ENCODE data around the gene FKBP15. TPM values are rescaled to one million over a fixed set of nuclear protein-coding genes. Genes with fewer than 3 reads are reported as not detected.
"Not testable (repeated sequence)": the region's sequence is repeated elsewhere in the genome, so short reads cannot be mapped to it uniquely, and the experiment has no call there.

FKBP15 gene
- total RNA-seq, 1 donor from 2014 or later = 27.6 TPM

DNA sequence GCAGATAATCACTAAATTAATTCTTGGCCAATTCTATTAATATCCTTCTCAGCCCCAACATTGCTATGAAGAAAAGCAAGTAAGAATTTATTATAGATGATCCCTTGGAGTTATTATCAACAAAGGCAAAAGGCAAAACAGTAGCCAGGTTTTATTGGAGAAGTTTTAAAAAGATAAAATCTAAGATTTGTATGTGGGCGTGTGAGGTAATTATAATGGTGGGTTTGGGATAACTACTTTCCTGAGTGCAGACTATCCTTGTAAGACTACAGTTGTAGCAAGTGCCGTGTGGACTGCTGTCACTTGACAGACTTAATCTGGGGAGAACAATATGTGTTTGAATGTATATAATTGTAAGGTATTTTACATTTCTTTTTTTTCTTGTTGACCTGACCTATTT, 23.5 kb upstream of the FKBP15 start:
- TF ChIP-seq, protein P1, sequence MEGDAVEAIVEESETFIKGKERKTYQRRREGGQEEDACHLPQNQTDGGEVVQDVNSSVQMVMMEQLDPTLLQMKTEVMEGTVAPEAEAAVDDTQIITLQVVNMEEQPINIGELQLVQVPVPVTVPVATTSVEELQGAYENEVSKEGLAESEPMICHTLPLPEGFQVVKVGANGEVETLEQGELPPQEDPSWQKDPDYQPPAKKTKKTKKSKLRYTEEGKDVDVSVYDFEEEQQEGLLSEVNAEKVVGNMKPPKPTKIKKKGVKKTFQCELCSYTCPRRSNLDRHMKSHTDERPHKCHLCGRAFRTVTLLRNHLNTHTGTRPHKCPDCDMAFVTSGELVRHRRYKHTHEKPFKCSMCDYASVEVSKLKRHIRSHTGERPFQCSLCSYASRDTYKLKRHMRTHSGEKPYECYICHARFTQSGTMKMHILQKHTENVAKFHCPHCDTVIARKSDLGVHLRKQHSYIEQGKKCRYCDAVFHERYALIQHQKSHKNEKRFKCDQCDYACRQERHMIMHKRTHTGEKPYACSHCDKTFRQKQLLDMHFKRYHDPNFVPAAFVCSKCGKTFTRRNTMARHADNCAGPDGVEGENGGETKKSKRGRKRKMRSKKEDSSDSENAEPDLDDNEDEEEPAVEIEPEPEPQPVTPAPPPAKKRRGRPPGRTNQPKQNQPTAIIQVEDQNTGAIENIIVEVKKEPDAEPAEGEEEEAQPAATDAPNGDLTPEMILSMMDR (IDR thresholded peaks at IDR 0.05) = no peak
- no peaks in the 10 kb centered on the region for H3K27me3 Mint-ChIP-seq (ENCODE audit: low read depth)
- peaks cover 4% of the 10 kb centered on the region for H3K4me1 Mint-ChIP-seq (ENCODE audit: low read depth)
- peaks cover 5% of the 10 kb centered on the region for H3K36me3 Mint-ChIP-seq (ENCODE audit: low read depth)
- H3K9me3 Mint-ChIP-seq (ENCODE audit: low read depth) = no peaks in the 10 kb centered on the region
- DNase-seq (ENCODE audit: low spot score) = no peak
- H3K4me3 Mint-ChIP-seq (ENCODE audit: unreplicated experiment) = no peak overlapping the region
- H3K27ac Mint-ChIP-seq (ENCODE audit: unreplicated experiment) = no peak overlapping the region

DNA sequence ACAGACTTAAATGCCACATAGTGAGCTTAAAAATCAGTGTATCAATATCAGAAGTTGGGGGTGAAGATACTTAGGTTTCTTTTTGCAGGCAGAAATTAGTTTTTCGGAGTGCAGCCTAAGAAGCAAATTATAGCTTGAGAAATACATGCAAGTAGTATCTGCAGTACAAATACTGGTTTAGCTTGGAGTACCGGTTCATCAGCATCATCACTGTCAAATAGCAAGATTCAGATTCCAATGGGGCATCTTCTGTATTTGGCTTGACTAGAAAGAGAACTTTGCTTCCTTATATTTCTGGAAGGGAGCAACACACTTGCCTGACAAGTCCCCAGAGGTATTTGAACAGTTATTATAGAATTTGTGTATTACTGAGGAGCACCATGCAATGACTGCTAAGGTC, 20.1 kb upstream of the FKBP15 start:
- Mint-ChIP-seq H3K36me3 (ENCODE audit: low read depth) (peaks cover 2% of the 10 kb centered on the region), H3K27ac (ENCODE audit: unreplicated experiment) (no peak overlapping the region), H3K4me1 (ENCODE audit: low read depth) (peaks cover 10% of the 10 kb centered on the region), H3K4me3 (ENCODE audit: unreplicated experiment) (no peak overlapping the region), H3K27me3 (ENCODE audit: low read depth) (no peaks in the 10 kb centered on the region), H3K9me3 (ENCODE audit: low read depth) (no peaks in the 10 kb centered on the region)
- TF ChIP-seq, protein P1 (IDR thresholded peaks at IDR 0.05) = no peak
- no peak for DNase-seq (ENCODE audit: low spot score)

DNA sequence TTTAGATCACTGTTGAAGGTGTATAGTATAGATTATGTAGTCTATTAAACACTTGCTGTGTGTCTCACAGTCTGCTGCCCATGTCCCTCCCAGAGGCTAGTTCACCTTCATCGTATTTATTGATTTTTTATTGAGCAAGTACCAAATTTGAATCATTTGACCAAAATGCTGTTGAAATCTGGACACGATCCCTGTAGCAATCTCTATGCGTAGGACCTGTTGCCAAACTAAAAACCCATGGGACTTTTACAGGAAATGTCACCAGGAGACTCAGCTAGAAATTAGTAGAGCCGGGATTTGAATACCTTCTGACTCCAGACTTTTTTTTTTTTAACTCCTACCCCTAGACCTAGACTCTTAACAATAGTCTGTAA, 17.8 kb upstream of the FKBP15 start:
- DNase-seq (ENCODE audit: low spot score) = no peak
- TF ChIP-seq, protein P1 (IDR thresholded peaks at IDR 0.05) = no peak

DNA sequence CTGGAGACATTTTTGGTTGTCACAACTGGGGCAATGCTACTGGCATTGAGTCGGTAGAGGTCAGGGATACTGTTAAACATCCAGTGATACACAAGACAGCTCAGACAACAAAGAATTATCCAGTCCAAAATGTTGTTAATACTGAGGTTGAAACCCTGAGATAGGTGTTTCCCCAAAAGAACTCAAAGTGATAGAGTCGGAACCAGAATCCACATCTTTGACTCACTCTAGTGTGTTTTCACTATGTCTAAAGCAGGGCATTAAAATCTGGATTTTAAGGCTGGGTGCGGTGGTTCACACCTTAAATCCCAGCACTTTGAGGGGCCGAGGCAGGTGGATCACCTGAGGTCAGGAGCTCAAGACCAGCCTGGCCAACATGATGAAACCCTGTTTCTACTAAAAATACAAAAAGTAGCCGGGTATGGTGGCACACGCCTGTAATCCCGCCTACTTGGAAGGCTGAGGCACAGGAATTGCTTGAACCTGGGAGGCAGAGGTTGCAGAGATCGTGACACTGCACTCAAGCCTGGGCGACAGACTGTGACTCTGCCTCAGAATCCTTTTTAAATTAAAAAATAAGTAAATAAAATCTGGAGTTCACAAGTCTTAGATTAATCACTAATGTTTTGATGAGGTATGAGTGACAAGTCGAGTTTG, 17.3 kb upstream of the FKBP15 start:
- H3K4me3 Mint-ChIP-seq (ENCODE audit: unreplicated experiment) = no peak overlapping the region
- no peak for DNase-seq (ENCODE audit: low spot score)

More for the DNA sequence above, 17.8 kb upstream of the FKBP15 start:
- Mint-ChIP-seq H3K4me1 (ENCODE audit: low read depth) (peaks cover 18% of the 10 kb centered on the region), H3K27ac (ENCODE audit: unreplicated experiment) (no peak overlapping the region), H3K9me3 (ENCODE audit: low read depth) (no peaks in the 10 kb centered on the region), H3K27me3 (ENCODE audit: low read depth) (no peaks in the 10 kb centered on the region), H3K36me3 (ENCODE audit: low read depth) (no peaks in the 10 kb centered on the region), H3K4me3 (ENCODE audit: unreplicated experiment) (no peak overlapping the region)

DNA sequence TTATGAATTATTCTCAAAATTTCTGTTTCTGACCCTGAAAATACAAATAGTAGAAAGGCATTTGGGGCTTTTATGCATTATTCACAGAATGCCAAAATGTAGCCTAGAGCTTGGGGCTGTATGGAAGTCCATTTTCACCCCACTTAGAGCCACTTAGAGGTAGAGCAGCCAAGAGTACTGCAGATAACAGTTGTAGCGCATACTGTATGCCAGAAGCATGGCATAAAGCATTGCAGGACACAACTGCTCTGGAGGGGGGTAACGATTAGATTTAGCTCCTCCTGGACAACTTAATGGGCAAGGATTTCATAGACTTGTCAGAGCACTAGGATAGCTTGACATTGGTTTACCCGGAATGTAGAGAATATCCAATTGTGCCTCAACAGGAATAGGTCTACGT, 15.9 kb upstream of the FKBP15 start:
- DNase-seq (ENCODE audit: low spot score) = no peak
- Mint-ChIP-seq H3K4me3 (ENCODE audit: unreplicated experiment) (no peak overlapping the region), H3K36me3 (ENCODE audit: low read depth) (no peaks in the 10 kb centered on the region), H3K27ac (ENCODE audit: unreplicated experiment) (no peak overlapping the region), H3K27me3 (ENCODE audit: low read depth) (no peaks in the 10 kb centered on the region), H3K4me1 (ENCODE audit: low read depth) (peaks cover 34% of the 10 kb centered on the region), H3K9me3 (ENCODE audit: low read depth) (no peaks in the 10 kb centered on the region)
- TF ChIP-seq, protein P1 (IDR thresholded peaks at IDR 0.05) = no peak

More for the DNA sequence above, 17.3 kb upstream of the FKBP15 start:
- peaks cover 23% of the 10 kb centered on the region for H3K4me1 Mint-ChIP-seq (ENCODE audit: low read depth)
- H3K27me3 Mint-ChIP-seq (ENCODE audit: low read depth) = no peaks in the 10 kb centered on the region
- H3K9me3 Mint-ChIP-seq (ENCODE audit: low read depth) = no peaks in the 10 kb centered on the region
- TF ChIP-seq, protein P1 (IDR thresholded peaks at IDR 0.05) = no peak
- no peaks in the 10 kb centered on the region for H3K36me3 Mint-ChIP-seq (ENCODE audit: low read depth)
- H3K27ac Mint-ChIP-seq (ENCODE audit: unreplicated experiment) = no peak overlapping the region

DNA sequence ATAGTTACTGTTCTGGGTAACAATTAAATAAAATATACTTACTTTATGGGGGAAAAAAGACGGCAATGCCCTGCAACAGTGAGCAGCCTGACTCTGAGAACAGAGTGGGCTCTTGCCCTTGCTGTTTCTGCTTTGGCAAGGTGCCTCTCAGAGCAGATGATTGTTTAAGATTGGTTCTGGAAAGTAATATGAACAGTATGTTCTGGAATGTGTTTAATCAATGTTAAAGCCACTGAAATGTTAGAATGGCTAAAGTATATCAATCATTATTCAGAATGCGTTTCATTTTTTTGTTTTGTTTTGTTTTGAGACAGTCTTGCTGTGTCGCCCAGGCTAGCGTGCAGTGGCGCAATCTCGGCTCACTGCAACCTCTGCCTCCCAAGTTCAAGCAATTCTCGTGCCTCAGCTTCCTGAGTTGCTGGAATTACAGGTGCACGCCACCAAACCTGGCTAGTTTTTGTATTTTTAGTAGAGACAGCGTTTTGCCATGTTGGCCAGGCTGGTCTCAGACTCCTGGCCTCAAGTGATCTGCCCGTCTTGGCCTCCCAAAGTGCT, 14.7 kb upstream of the FKBP15 start:
- not testable (repeated sequence) for H3K27me3 Mint-ChIP-seq (ENCODE audit: low read depth); H3K27ac Mint-ChIP-seq (ENCODE audit: unreplicated experiment); H3K36me3 Mint-ChIP-seq (ENCODE audit: low read depth); DNase-seq (ENCODE audit: low spot score); H3K9me3 Mint-ChIP-seq (ENCODE audit: low read depth); H3K4me3 Mint-ChIP-seq (ENCODE audit: unreplicated experiment)
- H3K4me1 Mint-ChIP-seq (ENCODE audit: low read depth) = peaks cover 35% of the 10 kb centered on the region
